ENCODE data around the gene RGS6.

- no peak for TF ChIP-seq POLR2A (IDR thresholded peaks at IDR 0.05; ENCODE audit: low read depth, low read length)
- TF ChIP-seq PAX5 (IDR thresholded peaks at IDR 0.05; ENCODE audit: insufficient read depth, low read length, severe bottlenecking): no peak
- TF ChIP-seq POLR2AphosphoS5 (IDR thresholded peaks at IDR 0.05; ENCODE audit: low read depth, low read length): no peak
- TF ChIP-seq POU2F2 (IDR thresholded peaks at IDR 0.05; ENCODE audit: low read depth, low read length): no peak
- no peak for TF ChIP-seq SPI1 (IDR thresholded peaks at IDR 0.05; ENCODE audit: low read depth, low read length)
- no peak for TF ChIP-seq TAF1 (IDR thresholded peaks at IDR 0.05; ENCODE audit: low read depth, low read length)
Measured at GRCh38 chr14:72591391-72591790, 659.2 kb downstream of the RGS6 start.
